ENCODE data around the gene INSYN2A. TPM values are rescaled to one million over a fixed set of nuclear protein-coding genes. Genes with fewer than 3 reads are reported as not detected.

The INSYN2A gene
- total and polyA plus RNA-seq, 8 donors = 0.18 to 4.4 (median 1.2) TPM; not detected in 3

GRCh38 chr10:127190427-127190826, 6.0 kb downstream of the INSYN2A start:
- no peaks in the 10 kb centered on the region for H3K36me3 ChIP-seq
- intact Hi-C loops (cut with DNase I; ENCODE audit: low total_unique reads) = no loop called here
- H3K27me3 ChIP-seq = peaks cover 0 to 23% (median 7%) of the 10 kb centered on the region in 3 donors
- DNase-seq = no peak
- H3K9me3 ChIP-seq = no peaks in the 10 kb centered on the region
- peaks cover 10 to 17% (median 11%) of the 10 kb centered on the region in 4 donors for H3K4me1 ChIP-seq
- no peak overlapping the region for H3K4me3 ChIP-seq
- 74 to 78% (median 76%) methylated on average over 5 of the region's 5 CpGs for WGBS, 5 donors
- no peak for TF ChIP-seq EP300 (IDR thresholded peaks at IDR 0.05)
- no peak for TF ChIP-seq POLR2AphosphoS5 (IDR thresholded peaks at IDR 0.05)
- no peak for TF ChIP-seq CTCF (IDR thresholded peaks at IDR 0.05)
- TF ChIP-seq POLR2A (IDR thresholded peaks at IDR 0.05) = no peak
- no peak overlapping the region for H3K27ac ChIP-seq

GRCh38 chr10:127189226-127189625, 7.2 kb downstream of the INSYN2A start:
- H3K27ac ChIP-seq = no peak overlapping the region
- H3K9me3 ChIP-seq = no peaks in the 10 kb centered on the region
- peaks cover 0 to 11% (median 0%) of the 10 kb centered on the region in 3 donors for H3K27me3 ChIP-seq
- H3K4me1 ChIP-seq = peaks cover 0 to 5% (median 0%) of the 10 kb centered on the region in 4 donors
- H3K4me3 ChIP-seq = no peak overlapping the region
- H3K36me3 ChIP-seq = no peaks in the 10 kb centered on the region
- no peak for DNase-seq
- intact Hi-C loops (cut with DNase I; ENCODE audit: low total_unique reads) = no loop called here
- no peak for TF ChIP-seq EP300 (IDR thresholded peaks at IDR 0.05)
- TF ChIP-seq POLR2AphosphoS5 (IDR thresholded peaks at IDR 0.05) = no peak
- no peak for TF ChIP-seq CTCF (IDR thresholded peaks at IDR 0.05)
- no peak for TF ChIP-seq POLR2A (IDR thresholded peaks at IDR 0.05)

- no peaks in the 10 kb centered on the region for H3K27me3 ChIP-seq
- no peak overlapping the region for H3K4me3 ChIP-seq
- intact Hi-C loops (cut with DNase I; ENCODE audit: low total_unique reads) = no loop called here
Measured at GRCh38 chr10:127186813-127187212, 9.6 kb downstream of the INSYN2A start.

GRCh38 chr10:127184582-127184981, 11.8 kb downstream of the INSYN2A start:
- Histone ChIP-seq H3K9me3 (no peaks in the 10 kb centered on the region), H3K4me3 (no peak overlapping the region), H3K36me3 (no peaks in the 10 kb centered on the region), H3K27me3 (no peaks in the 10 kb centered on the region), H3K27ac (no peak overlapping the region), H3K4me1 (no peaks in the 10 kb centered on the region)
- TF ChIP-seq POLR2A (IDR thresholded peaks at IDR 0.05) (no peak), CTCF (IDR thresholded peaks at IDR 0.05) (no peak), POLR2AphosphoS5 (IDR thresholded peaks at IDR 0.05) (no peak), EP300 (IDR thresholded peaks at IDR 0.05) (no peak)
- WGBS, 5 donors = 94 to 99% (median 96%) methylated on average over 2 of the region's 2 CpGs
- DNase-seq = no peak
- intact Hi-C loops (cut with DNase I; ENCODE audit: low total_unique reads) = no loop called here

More at GRCh38 chr10:127186813-127187212, 9.6 kb downstream of the INSYN2A start:
- DNase-seq = no peak
- Histone ChIP-seq H3K9me3 (no peaks in the 10 kb centered on the region), H3K36me3 (no peaks in the 10 kb centered on the region), H3K27ac (no peak overlapping the region), H3K4me1 (no peaks in the 10 kb centered on the region)
- TF ChIP-seq POLR2AphosphoS5 (IDR thresholded peaks at IDR 0.05) (no peak), CTCF (IDR thresholded peaks at IDR 0.05) (no peak), POLR2A (IDR thresholded peaks at IDR 0.05) (no peak), EP300 (IDR thresholded peaks at IDR 0.05) (no peak)
- WGBS, 5 donors = 83 to 86% (median 83%) methylated on average over 7 of the region's 7 CpGs

Data from stomach (tissue), 9 donors.